NCI-H2227 treated with DMSO at 0.1 percent for 48 hours (cell line): ENCODE results near the gene DIPK1B.
"Not testable (repeated sequence)": the region's sequence is repeated elsewhere in the genome, so short reads cannot be mapped to it uniquely, and the experiment has no call there.

Source experiments
- DNase-seq: peaks from one replicate; lab custom pipeline; 2025; lab: John Stamatoyannopoulos, UW

The DIPK1B gene

GRCh38 chr9:136698635-136699246 is 13.6 kb upstream of the DIPK1B start:
- DNase-seq: no peak

- no peak for DNase-seq
Measured at GRCh38 chr9:136700304-136700703, 12.1 kb upstream of the DIPK1B start.

- DNase-seq: no peak
Measured at GRCh38 chr9:136700959-136701667, 11.3 kb upstream of the DIPK1B start.

- DNase-seq: no peak
Measured at GRCh38 chr9:136701668-136702053, 10.7 kb upstream of the DIPK1B start.

GRCh38 chr9:136703276-136703860 is 9.0 kb upstream of the DIPK1B start:
- no peak for DNase-seq

- DNase-seq: not testable (repeated sequence)
Measured at GRCh38 chr9:136704741-136705140, 7.6 kb upstream of the DIPK1B start.

GRCh38 chr9:136705564-136705963 is 6.8 kb upstream of the DIPK1B start:
- DNase-seq: no peak

- DNase-seq: no peak
Measured at GRCh38 chr9:136707011-136707410, 5.4 kb upstream of the DIPK1B start.

- DNase-seq: no peak
Measured at GRCh38 chr9:136707849-136708517, 4.4 kb upstream of the DIPK1B start.

GRCh38 chr9:136709454-136710109 is 2.8 kb upstream of the DIPK1B start:
- DNase-seq: no peak

- no peak for DNase-seq
Measured at GRCh38 chr9:136710543-136710942, 1.8 kb upstream of the DIPK1B start.

GRCh38 chr9:136711219-136711648 is 1.1 kb upstream of the DIPK1B start:
- not testable (repeated sequence) for DNase-seq

GRCh38 chr9:136712690-136713544 is 545 bp downstream of the DIPK1B start:
- no peak for DNase-seq

- DNase-seq: no peak
Measured at GRCh38 chr9:136713550-136713949, 1.2 kb downstream of the DIPK1B start.

GRCh38 chr9:136714096-136714892 is 1.9 kb downstream of the DIPK1B start:
- no peak for DNase-seq

- DNase-seq: no peak
Measured at GRCh38 chr9:136714893-136715274, 2.5 kb downstream of the DIPK1B start.

- no peak for DNase-seq
Measured at GRCh38 chr9:136717399-136717798, 5.0 kb downstream of the DIPK1B start.

- no peak for DNase-seq
Measured at GRCh38 chr9:136718345-136719194, 6.2 kb downstream of the DIPK1B start.

- no peak for DNase-seq
Measured at GRCh38 chr9:136719195-136719880, 7.0 kb downstream of the DIPK1B start.
